Aorta (tissue), 5 donors: ENCODE measurements around the gene TSPAN16. TPM values are rescaled to one million over a fixed set of nuclear protein-coding genes. Genes with fewer than 3 reads are reported as not detected.

Source experiments
- ATAC-seq: fragments of 200-7000 bp; cut with Tn5 transposase; one replicate; pipeline ENCODE4 v1.9.1; 2022; ENCODE audit warnings: moderate library complexity; ENCODE audit not compliant: low FRiP score
- DNase-seq, 2 donors: peaks; one replicate each; pipeline ENCODE4 v3.0.0-alpha.2; 2020
- H3K27ac ChIP-seq, 2 donors: one replicate each; pipeline ENCODE4 v1.5.1; 2013; ENCODE audit warnings: low read length in 2 of 2, mild to moderate bottlenecking in 2 of 2, moderate library complexity in 2 of 2, control low read depth in 1 of 2, inconsistent platforms in 1 of 2, low read depth in 1 of 2
- H3K27me3 ChIP-seq, 2 donors: one replicate each; pipeline ENCODE4 v1.6.1; 2013; ENCODE audit warnings: control low read depth in 1 of 2, low read length in 1 of 2, mild to moderate bottlenecking in 1 of 2, moderate library complexity in 1 of 2; ENCODE audit not compliant: insufficient read depth in 2 of 2, control insufficient read depth in 1 of 2
- H3K36me3 ChIP-seq, 2 donors: one replicate each; pipeline ENCODE4 v1.6.1; 2013; ENCODE audit warnings: control low read depth in 1 of 2, low read length in 1 of 2, mild to moderate bottlenecking in 1 of 2; ENCODE audit not compliant: insufficient read depth in 2 of 2, control insufficient read depth in 1 of 2
- H3K4me1 ChIP-seq, 2 donors: one replicate each; pipeline ENCODE4 v1.6.1; 2013; ENCODE audit warnings: low read length in 2 of 2, control low read depth in 1 of 2, mild to moderate bottlenecking in 1 of 2, moderate library complexity in 1 of 2; ENCODE audit not compliant: insufficient read depth in 2 of 2, control insufficient read depth in 1 of 2
- H3K4me3 ChIP-seq, 2 donors: one replicate each; pipeline ENCODE4 v1.5.1; 2013; ENCODE audit warnings: low read length in 2 of 2, control low read depth in 1 of 2, mild to moderate bottlenecking in 1 of 2
- H3K9me3 ChIP-seq: one replicate; pipeline ENCODE4 v1.6.1; 2013; ENCODE audit warnings: mild to moderate bottlenecking, low read length; ENCODE audit not compliant: control insufficient read depth
- WGBS, 2 donors: extraction: QIAGEN DNeasy Blood & Tissue Kit; methylation state at CpG; one replicate each; pipeline ENCODE4 v1.1.7; 2013; 5-methylcytosine and 5-hydroxymethylcytosine counted together
- intact Hi-C, 2 donors: fragments of 100-400 bp; cut with DNase I; formaldehyde crosslinking; loops; one replicate each; pipeline versions ENCODE4 v1.14.2 to v1.15.0; 2022
- polyA plus RNA-seq, 2 donors: library from polyadenylated mRNA; stranded (reverse); fragments of 200-250 nt; gene quantifications; one replicate each; pipeline ENCODE4 v1.2.3, GENCODE V29; 2013
- total RNA-seq, 2 donors: library from RNA; stranded (reverse); fragmentation: NEBNext Ultra II Directional; extraction: Animal tissue kit (Norgen Biotek cat#: 25700); gene quantifications; one replicate each; pipeline ENCODE4 v1.2.1, GENCODE V29; 2021
- donor health status: healthy with polysubstance abuse.
- donor health status: Bipolar disorder and iron deficiency.
- donor health status: DM: no; HTN: no; CAD: no.
- donor health status: DM: no; HTN: no; CAD: no.
- donor health status: DM: yes; HTN: yes; CAD: no.

TSPAN16 gene
- total and polyA plus RNA-seq, 4 donors, result not detected

DNA sequence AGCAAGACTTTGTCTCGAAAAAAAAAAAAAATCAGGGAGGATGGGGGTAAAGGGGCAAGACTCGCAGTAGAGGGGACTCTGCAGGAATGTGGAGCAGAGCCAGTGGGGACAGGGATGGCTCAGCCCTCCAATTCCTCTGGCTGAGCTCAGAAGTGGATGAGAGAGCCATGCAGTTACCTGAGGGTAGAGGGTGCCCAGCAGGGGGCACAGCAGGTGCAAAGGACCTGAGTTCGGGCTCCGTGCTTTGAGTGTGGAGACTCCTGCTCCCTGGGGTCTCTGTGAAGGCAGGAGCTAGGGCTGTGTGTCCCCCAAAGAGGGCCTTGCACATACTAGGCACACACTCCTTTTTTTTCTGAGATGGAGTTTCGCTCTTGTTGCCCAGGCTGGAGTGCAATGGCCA is 41.3 kb upstream of the TSPAN16 start:
- ATAC-seq, result no peak
- intact Hi-C loops, result no loop called here
- H3K27me3 ChIP-seq, result no peaks in the 10 kb centered on the region
- H3K4me3 ChIP-seq, result no peak overlapping the region
- H3K9me3 ChIP-seq, result no peaks in the 10 kb centered on the region
- no peaks in the 10 kb centered on the region for H3K4me1 ChIP-seq
- no peak overlapping the region for H3K27ac ChIP-seq
- no peak for DNase-seq
- WGBS, 2 donors, result 92% methylated on average over 5 of the region's 5 CpGs
- H3K36me3 ChIP-seq, result peaks cover 0 to 5% of the 10 kb centered on the region in 2 donors

DNA sequence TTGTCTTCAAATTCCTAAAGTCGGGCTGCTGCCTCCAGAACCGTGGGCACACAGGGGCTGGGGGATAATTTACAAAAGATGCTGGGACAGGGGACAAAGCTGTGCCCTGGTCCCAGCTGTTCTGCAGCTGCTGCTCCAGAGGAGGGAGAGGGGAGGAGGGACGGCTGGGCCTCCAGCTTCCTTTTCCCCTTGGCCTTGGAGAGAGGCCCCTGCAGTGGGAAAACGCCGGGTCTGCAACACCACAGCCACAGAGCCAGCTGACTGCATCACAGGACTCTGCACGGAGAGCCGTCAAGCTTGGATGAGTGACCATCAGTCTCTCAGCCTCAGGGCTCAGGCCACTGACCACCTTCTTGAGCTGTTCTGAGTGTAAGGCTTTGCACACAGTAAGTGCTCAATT is 39.8 kb upstream of the TSPAN16 start:
- Histone ChIP-seq H3K4me1 (no peaks in the 10 kb centered on the region), H3K27me3 (no peaks in the 10 kb centered on the region), H3K4me3 (no peak overlapping the region), H3K36me3 (peaks cover 0 to 5% of the 10 kb centered on the region in 2 donors), H3K9me3 (no peaks in the 10 kb centered on the region), H3K27ac (no peak overlapping the region)
- peak; percentile 24 for ATAC-seq
- DNase-seq, result no peak
- intact Hi-C loops, result no loop called here
- 27 to 29% methylated on average over 7 of the region's 7 CpGs for WGBS, 2 donors

DNA sequence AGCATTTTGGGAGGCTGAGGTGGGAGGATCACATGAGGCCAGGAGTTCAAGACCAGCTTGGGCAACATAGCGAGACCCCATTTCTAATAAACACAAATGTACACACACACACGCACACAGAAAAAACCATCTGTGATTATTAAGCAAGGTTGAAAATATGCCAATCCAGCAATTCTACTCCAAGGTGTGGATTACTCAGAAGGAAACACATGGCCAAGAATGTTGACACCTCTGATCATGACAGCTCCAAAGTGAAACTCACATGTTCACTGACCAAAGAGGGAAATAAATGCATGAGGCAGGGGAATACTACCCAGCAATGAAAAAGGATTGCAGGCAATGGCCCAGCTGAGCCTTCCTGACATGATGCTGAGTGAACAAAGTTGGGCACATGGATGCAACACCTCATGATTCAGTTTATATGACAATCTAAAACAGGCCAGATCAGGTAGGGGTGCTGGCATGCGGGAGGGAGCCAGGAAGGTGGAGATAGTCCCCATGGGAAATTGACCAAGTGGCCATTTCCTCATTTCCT is 38.0 kb upstream of the TSPAN16 start:
- 96 to 97% methylated on average over 3 of the region's 3 CpGs for WGBS, 2 donors
- no peaks in the 10 kb centered on the region for H3K4me1 ChIP-seq
- no peaks in the 10 kb centered on the region for H3K27me3 ChIP-seq
- intact Hi-C loops, result no loop called here
- DNase-seq (no peak), ATAC-seq (no peak)
- H3K9me3 ChIP-seq, result no peaks in the 10 kb centered on the region
- H3K36me3 ChIP-seq, result no peaks in the 10 kb centered on the region
- no peak overlapping the region for H3K4me3 ChIP-seq
- no peak overlapping the region for H3K27ac ChIP-seq

DNA sequence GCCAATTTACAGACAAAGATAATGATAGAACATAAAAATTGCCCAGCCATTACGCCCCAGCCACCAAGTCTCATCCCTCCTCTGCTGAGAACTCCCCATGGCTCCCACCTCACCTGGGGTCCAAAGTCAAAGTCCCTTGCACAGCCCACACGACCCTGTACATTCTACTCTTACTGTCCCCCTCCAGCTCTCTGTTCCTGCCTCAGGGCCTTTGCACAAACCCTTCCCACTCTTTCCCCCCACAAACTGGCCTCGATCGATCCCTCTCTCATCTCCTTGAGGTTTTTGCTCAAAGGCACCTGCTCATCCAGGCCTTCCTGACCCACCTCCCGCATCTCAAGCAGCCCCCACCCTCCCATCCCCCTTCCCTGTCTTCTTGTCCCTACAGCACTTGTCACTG is 35.0 kb upstream of the TSPAN16 start:
- no peaks in the 10 kb centered on the region for H3K27me3 ChIP-seq
- H3K4me3 ChIP-seq, result no peak overlapping the region
- intact Hi-C loops, result no loop called here
- ATAC-seq (no peak), DNase-seq (no peak)
- H3K9me3 ChIP-seq, result no peaks in the 10 kb centered on the region
- no peaks in the 10 kb centered on the region for H3K4me1 ChIP-seq
- H3K27ac ChIP-seq, result no peak overlapping the region
- 90 to 91% methylated on average over 5 of the region's 5 CpGs for WGBS, 2 donors
- no peaks in the 10 kb centered on the region for H3K36me3 ChIP-seq

DNA sequence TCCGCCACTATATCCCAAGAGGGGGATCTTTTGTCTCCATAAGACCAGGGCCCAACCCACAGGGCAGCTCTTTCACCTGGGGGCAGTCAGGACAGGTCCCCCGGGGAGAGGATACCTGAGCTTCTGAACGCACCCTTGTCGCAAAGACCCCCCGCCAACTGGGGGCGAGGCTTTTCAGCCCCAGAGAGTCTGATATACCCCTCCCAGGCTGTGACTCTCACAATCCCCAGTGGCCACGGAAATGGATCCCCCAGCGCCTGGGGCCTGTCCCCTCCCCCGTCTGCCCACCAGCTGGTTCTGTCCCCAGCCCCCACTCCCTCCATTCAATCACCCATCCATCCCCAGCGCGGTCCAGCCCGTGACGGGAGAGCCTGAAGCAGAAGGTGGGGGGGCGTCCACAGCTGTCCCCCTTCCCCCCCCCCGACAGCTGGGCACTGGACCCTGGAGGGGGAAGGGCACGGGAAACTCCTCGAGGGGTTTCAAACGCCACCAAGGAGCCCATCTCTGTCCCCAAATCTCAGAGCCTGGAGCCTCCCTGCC is 34.5 kb upstream of the TSPAN16 start:
- peak; percentile 47 for ATAC-seq
- Histone ChIP-seq H3K4me3 (peak overlapping the region; percentile 81 to 89), H3K9me3 (no peaks in the 10 kb centered on the region), H3K36me3 (no peaks in the 10 kb centered on the region), H3K4me1 (no peaks in the 10 kb centered on the region), H3K27ac (no peak overlapping the region), H3K27me3 (no peaks in the 10 kb centered on the region)
- no peak for DNase-seq
- intact Hi-C loops, result no loop called here
- 22 to 24% methylated on average over 16 to 18 of the region's 18 CpGs for WGBS, 2 donors

DNA sequence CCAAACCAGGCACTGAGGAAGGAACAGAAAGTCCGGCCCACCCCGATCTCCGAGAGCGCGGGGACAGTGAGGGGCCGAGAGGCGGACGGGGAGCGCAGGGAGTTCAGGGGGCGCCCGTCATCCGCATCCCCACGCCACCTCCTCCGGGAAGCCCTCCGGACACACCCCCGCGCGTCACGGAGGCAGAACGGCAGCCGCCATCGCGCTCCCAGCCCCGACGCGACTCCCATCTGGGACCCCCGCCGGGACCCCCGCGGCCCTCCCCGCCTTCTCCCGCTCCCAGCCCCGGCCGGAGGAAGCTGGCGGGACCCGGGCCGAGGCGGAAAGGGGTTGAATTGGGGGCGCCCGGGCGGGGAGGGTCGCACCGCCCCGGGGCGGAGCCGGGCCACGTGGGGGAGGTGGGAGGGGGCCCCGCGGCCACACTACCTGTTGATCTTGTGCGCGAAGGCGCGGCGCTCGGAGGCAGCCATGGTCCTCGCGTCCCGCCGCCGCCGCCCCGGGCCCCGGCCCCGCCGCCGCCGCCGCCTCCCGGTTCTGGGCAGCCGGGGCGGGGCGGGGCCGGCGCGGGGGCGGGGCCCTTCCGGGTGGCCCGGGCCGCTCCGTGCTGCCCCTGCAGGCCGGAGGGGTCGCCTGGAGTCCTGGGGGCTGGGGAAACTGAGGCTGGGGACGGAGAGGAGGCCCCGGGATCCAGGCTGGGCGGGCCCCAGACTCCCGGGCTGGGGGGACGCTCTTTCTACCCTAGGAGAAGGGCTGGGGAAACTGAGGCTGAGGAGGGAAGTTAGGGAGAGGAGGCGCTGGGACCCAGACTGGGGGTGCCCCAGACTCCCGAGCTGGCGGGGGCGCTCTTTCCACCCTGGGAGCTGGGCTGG is 33.8 kb upstream of the TSPAN16 start, which contains the start of gene DOCK6:
DOCK6 (minus strand) TSS at position 554 of the 869 bp plus-strand sequence; CDS start at position 470, 84 bp downstream.
- H3K9me3 ChIP-seq, result no peaks in the 10 kb centered on the region
- ATAC-seq (peak; percentile 57), DNase-seq (peak in 1 of 2 donors; percentile 83)
- H3K4me3 ChIP-seq, result peak within 1 kb of the TSS; percentile 81 to 89
- no peaks in the 10 kb centered on the region for H3K36me3 ChIP-seq
- no peaks in the 10 kb centered on the region for H3K4me1 ChIP-seq
- intact Hi-C loops, result no loop called here
- WGBS, 2 donors, result 1% methylated on average over 35 to 91 of the region's 91 CpGs
- no peaks in the 10 kb centered on the region for H3K27me3 ChIP-seq
- H3K27ac ChIP-seq, result no peak within 1 kb of the TSS

DNA sequence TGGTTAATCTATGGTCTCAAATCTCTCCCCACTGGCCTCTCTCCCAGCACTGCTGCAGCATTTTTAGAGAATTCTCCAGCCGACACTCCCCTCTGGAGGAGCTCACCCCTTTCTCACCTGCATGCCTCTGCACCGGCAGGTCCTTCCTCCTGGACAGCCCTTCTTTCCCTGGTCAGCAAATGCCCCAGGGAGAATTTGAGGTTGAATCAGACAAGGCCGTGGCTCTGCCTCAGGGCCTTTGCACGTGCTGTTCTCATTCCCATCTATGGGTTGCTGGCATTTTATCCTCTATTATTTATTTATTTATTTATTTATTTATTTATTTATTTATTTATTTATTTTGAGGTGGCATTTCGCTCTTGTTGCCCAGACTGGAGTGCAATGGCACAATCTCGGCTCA is 32.2 kb upstream of the TSPAN16 start:
- Histone ChIP-seq H3K9me3 (no peaks in the 10 kb centered on the region), H3K4me1 (no peaks in the 10 kb centered on the region), H3K27me3 (no peaks in the 10 kb centered on the region), H3K4me3 (no peak overlapping the region), H3K36me3 (no peaks in the 10 kb centered on the region), H3K27ac (no peak overlapping the region)
- 94 to 95% methylated on average over 6 of the region's 6 CpGs for WGBS, 2 donors
- intact Hi-C loops, result no loop called here
- ATAC-seq (no peak), DNase-seq (no peak)

DNA sequence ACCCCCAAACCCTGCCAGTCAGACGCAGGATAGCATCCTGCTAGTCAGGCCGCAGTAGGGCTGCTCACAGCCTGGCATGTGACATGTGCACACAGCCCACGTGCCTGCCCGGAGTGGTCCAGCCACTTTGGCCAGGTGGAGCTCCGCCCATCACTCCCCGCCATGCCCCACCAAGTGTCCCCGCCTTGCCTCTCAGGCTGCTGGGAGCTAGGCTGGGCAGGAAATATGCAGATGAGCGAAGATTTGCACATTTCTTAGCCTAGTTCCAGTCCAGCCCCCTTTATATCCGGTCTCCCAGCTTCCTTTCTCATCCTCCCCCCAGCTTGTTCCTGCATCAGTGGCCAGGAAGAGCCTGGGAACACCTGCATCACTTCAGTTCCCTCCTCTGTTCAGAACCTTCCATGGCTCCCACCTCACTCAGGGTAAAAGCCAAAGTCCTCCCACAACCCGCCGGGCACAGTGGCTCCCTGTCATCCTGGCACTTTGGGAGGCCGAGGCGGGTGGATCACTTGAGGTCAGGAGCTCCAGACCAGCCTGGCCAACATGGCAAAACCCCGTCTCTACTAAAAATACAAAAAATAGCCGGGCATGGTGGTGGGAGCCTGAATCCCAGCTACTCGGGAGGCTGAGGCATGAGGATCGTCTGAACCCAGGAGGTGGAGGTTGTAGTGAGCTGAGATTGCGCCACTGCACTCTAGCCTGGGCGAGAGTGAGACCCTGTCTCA is 31.3 kb upstream of the TSPAN16 start:
- intact Hi-C loops, result no loop called here
- Histone ChIP-seq H3K36me3 (no peaks in the 10 kb centered on the region), H3K4me1 (no peaks in the 10 kb centered on the region), H3K4me3 (no peak overlapping the region), H3K9me3 (no peaks in the 10 kb centered on the region), H3K27me3 (no peaks in the 10 kb centered on the region), H3K27ac (no peak overlapping the region)
- no peak for ATAC-seq
- 86 to 88% methylated on average over 19 of the region's 19 CpGs for WGBS, 2 donors
- no peak for DNase-seq
